Measurements from ENCODE around the gene SNX17.
A peak's percentile ranks its signal among the peaks of the same experiment; 100 is the strongest.

DNA sequence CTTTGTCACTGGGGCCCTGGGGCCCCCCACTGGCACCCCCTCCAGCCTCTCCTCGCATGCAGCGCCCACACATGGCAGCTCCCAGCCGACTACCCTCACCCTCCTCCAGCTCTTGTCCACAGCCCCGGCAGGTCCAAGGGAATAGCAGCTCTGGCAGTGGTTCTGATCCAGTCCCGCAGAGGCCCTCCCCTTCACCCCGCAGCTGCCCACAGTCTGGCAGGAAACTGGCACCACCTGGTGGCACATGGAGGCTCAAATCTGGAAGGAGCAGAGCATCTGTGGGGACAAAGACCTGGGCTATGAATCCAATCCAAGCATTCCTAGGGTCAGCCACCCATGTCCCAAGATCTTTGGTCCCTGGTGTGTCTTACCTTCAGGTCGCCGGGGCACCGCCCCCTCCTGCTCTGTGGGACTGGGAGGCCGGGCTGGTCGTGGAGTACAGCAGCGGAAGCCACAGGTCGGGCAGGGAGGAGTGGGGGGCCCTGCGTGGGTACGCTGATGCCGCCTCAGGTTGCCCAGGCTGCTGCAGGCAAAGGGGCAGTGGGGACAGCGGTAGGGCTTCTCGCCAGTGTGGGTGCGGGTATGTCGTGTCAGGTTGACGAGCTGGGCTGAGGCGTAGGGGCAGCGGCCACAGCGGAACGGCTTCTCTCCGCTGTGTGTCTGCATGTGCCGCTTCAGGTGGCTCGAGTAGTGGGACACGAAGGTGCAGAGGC lies 7.8 kb downstream of the SNX17 start:
- TF ChIP-seq, protein P1, sequence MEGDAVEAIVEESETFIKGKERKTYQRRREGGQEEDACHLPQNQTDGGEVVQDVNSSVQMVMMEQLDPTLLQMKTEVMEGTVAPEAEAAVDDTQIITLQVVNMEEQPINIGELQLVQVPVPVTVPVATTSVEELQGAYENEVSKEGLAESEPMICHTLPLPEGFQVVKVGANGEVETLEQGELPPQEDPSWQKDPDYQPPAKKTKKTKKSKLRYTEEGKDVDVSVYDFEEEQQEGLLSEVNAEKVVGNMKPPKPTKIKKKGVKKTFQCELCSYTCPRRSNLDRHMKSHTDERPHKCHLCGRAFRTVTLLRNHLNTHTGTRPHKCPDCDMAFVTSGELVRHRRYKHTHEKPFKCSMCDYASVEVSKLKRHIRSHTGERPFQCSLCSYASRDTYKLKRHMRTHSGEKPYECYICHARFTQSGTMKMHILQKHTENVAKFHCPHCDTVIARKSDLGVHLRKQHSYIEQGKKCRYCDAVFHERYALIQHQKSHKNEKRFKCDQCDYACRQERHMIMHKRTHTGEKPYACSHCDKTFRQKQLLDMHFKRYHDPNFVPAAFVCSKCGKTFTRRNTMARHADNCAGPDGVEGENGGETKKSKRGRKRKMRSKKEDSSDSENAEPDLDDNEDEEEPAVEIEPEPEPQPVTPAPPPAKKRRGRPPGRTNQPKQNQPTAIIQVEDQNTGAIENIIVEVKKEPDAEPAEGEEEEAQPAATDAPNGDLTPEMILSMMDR (IDR thresholded peaks at IDR 0.05): no peak
- TF ChIP-seq POLR2AphosphoS5 (IDR thresholded peaks at IDR 0.05): peak; percentile 26
- no peak for TF ChIP-seq POLR2A (IDR thresholded peaks at IDR 0.05)

All from gastroesophageal sphincter (tissue), 3 donors.